GM23338 (cell line): ENCODE results near the gene EFCAB10. TPM values are rescaled to one million over a fixed set of nuclear protein-coding genes. Genes with fewer than 3 reads are reported as not detected.
A peak's percentile ranks its signal among the peaks of the same experiment; 100 is the strongest.
"Not testable (repeated sequence)": the region's sequence is repeated elsewhere in the genome, so short reads cannot be mapped to it uniquely, and the experiment has no call there.

ENCODE experiments used
- ATAC-seq: fragments of 200-7000 bp; cut with Tn5 transposase; 3 replicates; pipeline ENCODE4 v1.9.1; 2020
- DNase-seq: peaks from one replicate; pipeline ENCODE4 v3.0.0-alpha.2; 2015; ENCODE audit warnings: low spot score
- H2AFZ ChIP-seq: fragments of 200-600 bp; sonication (generic); 2 replicates; pipeline ENCODE4 v1.8.0; 2016; ENCODE audit warnings: antibody characterized with exemption, mild to moderate bottlenecking, moderate library complexity
- H3F3A ChIP-seq: fragments of 200-600 bp; sonication (generic); replicated peaks from 2 replicates; pipeline ENCODE4 v1.8.0; 2017; ENCODE audit warnings: antibody characterized with exemption, mixed run types, low read depth
- H3K27ac ChIP-seq: fragments of 200-600 bp; sonication (generic); 2 replicates; pipeline ENCODE4 v1.6.1; 2016; ENCODE audit warnings: low read depth
- H3K27me3 ChIP-seq: fragments of 200-600 bp; sonication (generic); 2 replicates; pipeline ENCODE4 v1.8.0; 2016; ENCODE audit warnings: mild to moderate bottlenecking, mixed run types, moderate library complexity; ENCODE audit not compliant: insufficient read depth
- H3K36me3 ChIP-seq: fragments of 200-600 bp; sonication (generic); 2 replicates; pipeline ENCODE4 v1.8.0; 2016; ENCODE audit warnings: mild to moderate bottlenecking; ENCODE audit not compliant: insufficient read depth
- H3K4me1 ChIP-seq: fragments of 200-600 bp; sonication (generic); 2 replicates; pipeline ENCODE4 v1.8.0; 2016; ENCODE audit warnings: mild to moderate bottlenecking, moderate library complexity; ENCODE audit not compliant: insufficient read depth
- H3K4me2 ChIP-seq: fragments of 200-600 bp; sonication (generic); 2 replicates; pipeline ENCODE4 v1.7.1; 2017; ENCODE audit warnings: mixed run types
- H3K4me3 ChIP-seq: fragments of 200-600 bp; sonication (generic); 2 replicates; pipeline ENCODE4 v1.6.1; 2016; ENCODE audit warnings: mixed run types
- H3K79me2 ChIP-seq: fragments of 200-600 bp; sonication (generic); replicated peaks from 2 replicates; pipeline ENCODE4 v1.8.0; 2017; ENCODE audit warnings: mild to moderate bottlenecking; ENCODE audit not compliant: insufficient read depth
- H3K9me2 ChIP-seq: fragments of 200-600 bp; sonication (generic); 2 replicates; pipeline ENCODE4 v1.8.0; 2017; ENCODE audit not compliant: insufficient read depth
- H4K20me1 ChIP-seq: fragments of 200-600 bp; sonication (generic); replicated peaks from 2 replicates; pipeline ENCODE4 v1.8.0; 2017; ENCODE audit warnings: mild to moderate bottlenecking; ENCODE audit not compliant: insufficient read depth
- H3K27ac Mint-ChIP-seq: 2 replicates; pipeline ENCODE4 v1.8.0; 2020; ENCODE audit warnings: inconsistent platforms, mild to moderate bottlenecking, moderate library complexity, mixed read lengths
- H3K27me3 Mint-ChIP-seq: 3 replicates; pipeline ENCODE4 v1.8.0; 2022; ENCODE audit warnings: low read depth, mild to moderate bottlenecking, moderate library complexity, mixed read lengths, inconsistent platforms; ENCODE audit not compliant: insufficient read depth, poor library complexity
- H3K36me3 Mint-ChIP-seq: 3 replicates; pipeline ENCODE4 v1.8.0; 2021; ENCODE audit warnings: low read depth, mild to moderate bottlenecking, inconsistent platforms, moderate library complexity, mixed read lengths
- H3K4me1 Mint-ChIP-seq: 3 replicates; pipeline ENCODE4 v1.8.0; 2020; ENCODE audit warnings: mild to moderate bottlenecking, inconsistent platforms, mixed read lengths
- H3K4me3 Mint-ChIP-seq: 3 replicates; pipeline ENCODE4 v1.8.0; 2021; ENCODE audit warnings: moderate library complexity, mild to moderate bottlenecking, inconsistent platforms, mixed read lengths
- H3K9me3 Mint-ChIP-seq: 3 replicates; pipeline ENCODE4 v1.8.0; 2020; ENCODE audit warnings: moderate library complexity, mild to moderate bottlenecking, inconsistent platforms, mixed read lengths
- CTCF ChIP-seq, 2 experiments: fragments of 200-600 bp in 1 of 2; sonication (generic) in 1 of 2; conservative IDR thresholded peaks; 2 replicates each; pipeline versions ENCODE4 v1.5.1 to v1.6.1; 2016 to 2017; ENCODE audit warnings: antibody characterized with exemption in 2 of 2, low read depth in 2 of 2, mild to moderate bottlenecking in 2 of 2, moderate library complexity in 1 of 2
- ETS1 ChIP-seq: IDR thresholded peaks from 2 replicates; pipeline ENCODE4 v1.6.1; 2016; ENCODE audit warnings: antibody characterized with exemption
- POLR2AphosphoS5 ChIP-seq: IDR thresholded peaks from 2 replicates; pipeline ENCODE4 v1.6.1; 2016; ENCODE audit warnings: antibody characterized with exemption, low read depth
- STAT1 ChIP-seq: IDR thresholded peaks from one replicate; pipeline ENCODE4 v1.6.1; 2016; ENCODE audit warnings: antibody characterized with exemption; ENCODE audit not compliant: unreplicated experiment
- ZNF331 ChIP-seq: fragments of 250-450 bp; sonication (Bioruptor Pico); IDR thresholded peaks from 2 replicates; pipeline ENCODE4 v1.5.0; 2020; ENCODE audit warnings: low read depth, mild to moderate bottlenecking, moderate library complexity
- polyA plus RNA-seq: library from polyadenylated mRNA; unstranded; fragments of >200 nt; fragmentation: Nextera tagmentation; extraction: Ambion mirVana; gene quantifications from 2 replicates; pipeline ENCODE4 v1.2.1, GENCODE V29; 2016
- total RNA-seq: library from RNA; depleted of rRNA; stranded (reverse); fragments of >200 nt; shearing (Covaris generic); gene quantifications from 2 replicates; pipeline ENCODE4 v1.2.3, GENCODE V29; 2014
- TF ChIP-seq, protein P1 (sequence below): fragments of 250-450 bp; sonication (Bioruptor Pico); IDR thresholded peaks from 2 replicates; pipeline ENCODE4 v1.5.0; 2020; ENCODE audit warnings: mild to moderate bottlenecking, moderate library complexity

Gene EFCAB10
- total and polyA plus RNA-seq, 2 experiments from 2014 or later = 4.7 to 10.3 TPM

- TF ChIP-seq ETS1 (no peak), POLR2AphosphoS5 (no peak), STAT1 (no peak), ZNF331 (no peak), CTCF (conservative IDR thresholded peaks at IDR 0.05; ENCODE audit: low read depth in 2 of 2) (no peak)
These were observed 18.3 kb upstream of the EFCAB10 start (continued) for GRCh38 chr7:105599551-105599950.

- H3K9me2 ChIP-seq, DNase-seq, H2AFZ ChIP-seq, H3K79me2 ChIP-seq, H3K36me3 ChIP-seq, H4K20me1 ChIP-seq, H3K4me2 ChIP-seq, H3F3A ChIP-seq, H3K4me3 ChIP-seq, H3K4me3 Mint-ChIP-seq, H3K27me3 ChIP-seq, H3K9me3 Mint-ChIP-seq, H3K27ac Mint-ChIP-seq, ATAC-seq, H3K27ac ChIP-seq: not testable (repeated sequence)
- peaks cover 43% of the 10 kb centered on the region for H3K4me1 Mint-ChIP-seq
- peaks cover 13% of the 10 kb centered on the region for H3K36me3 Mint-ChIP-seq
- H3K4me1 ChIP-seq = peaks cover 15% of the 10 kb centered on the region
- peaks cover 17% of the 10 kb centered on the region for H3K27me3 Mint-ChIP-seq
These were observed 17.8 kb upstream of the EFCAB10 start for GRCh38 chr7:105599080-105599479.

DNA sequence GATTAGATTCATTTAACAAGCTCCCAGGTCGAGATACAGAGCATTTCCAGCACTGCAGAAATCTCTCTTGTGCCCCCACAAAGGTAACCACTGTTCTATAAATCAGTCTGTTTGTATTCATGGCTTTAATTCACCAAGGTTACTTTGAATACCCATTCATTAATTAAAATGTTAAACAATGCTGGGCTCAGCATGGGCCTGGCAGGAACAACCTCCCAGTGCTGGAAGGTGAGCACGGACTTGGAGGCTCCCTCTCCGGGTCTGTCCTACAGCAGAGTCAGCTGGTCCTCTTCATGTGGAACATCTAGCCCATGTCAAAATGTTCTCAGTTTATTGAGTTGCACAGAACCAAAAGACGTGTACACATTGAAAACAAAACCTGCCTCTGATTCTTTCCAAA, 15.6 kb upstream of the EFCAB10 start:
- H3K4me1 ChIP-seq = peaks cover 15% of the 10 kb centered on the region
- H3K4me3 ChIP-seq = no peak overlapping the region
- no peaks in the 10 kb centered on the region for H3K27me3 ChIP-seq
- Mint-ChIP-seq H3K27ac (no peak overlapping the region), H3K36me3 (peaks cover under 1% of the 10 kb centered on the region; the same call in 1 of the 3 replicates), H3K9me3 (peaks cover under 1% of the 10 kb centered on the region; the same call in 1 of the 3 replicates), H3K4me1 (peaks cover 39% of the 10 kb centered on the region), H3K4me3 (no peak overlapping the region), H3K27me3 (peaks cover 10% of the 10 kb centered on the region)
- no peaks in the 10 kb centered on the region for H4K20me1 ChIP-seq
- H3K9me2 ChIP-seq = peaks cover 7% of the 10 kb centered on the region; the same call in 1 of the 2 replicates
- no peaks in the 10 kb centered on the region for H3K79me2 ChIP-seq
- ATAC-seq (peak; percentile 76), DNase-seq (peak; percentile 35)
- no peaks in the 10 kb centered on the region for H3K36me3 ChIP-seq
- peak overlapping the region; percentile 15; the same call in 1 of the 2 replicates for H3K4me2 ChIP-seq
- H3K27ac ChIP-seq = no peak overlapping the region
- no peak overlapping the region for H2AFZ ChIP-seq
- no peaks in the 10 kb centered on the region for H3F3A ChIP-seq
- TF ChIP-seq, protein P1, sequence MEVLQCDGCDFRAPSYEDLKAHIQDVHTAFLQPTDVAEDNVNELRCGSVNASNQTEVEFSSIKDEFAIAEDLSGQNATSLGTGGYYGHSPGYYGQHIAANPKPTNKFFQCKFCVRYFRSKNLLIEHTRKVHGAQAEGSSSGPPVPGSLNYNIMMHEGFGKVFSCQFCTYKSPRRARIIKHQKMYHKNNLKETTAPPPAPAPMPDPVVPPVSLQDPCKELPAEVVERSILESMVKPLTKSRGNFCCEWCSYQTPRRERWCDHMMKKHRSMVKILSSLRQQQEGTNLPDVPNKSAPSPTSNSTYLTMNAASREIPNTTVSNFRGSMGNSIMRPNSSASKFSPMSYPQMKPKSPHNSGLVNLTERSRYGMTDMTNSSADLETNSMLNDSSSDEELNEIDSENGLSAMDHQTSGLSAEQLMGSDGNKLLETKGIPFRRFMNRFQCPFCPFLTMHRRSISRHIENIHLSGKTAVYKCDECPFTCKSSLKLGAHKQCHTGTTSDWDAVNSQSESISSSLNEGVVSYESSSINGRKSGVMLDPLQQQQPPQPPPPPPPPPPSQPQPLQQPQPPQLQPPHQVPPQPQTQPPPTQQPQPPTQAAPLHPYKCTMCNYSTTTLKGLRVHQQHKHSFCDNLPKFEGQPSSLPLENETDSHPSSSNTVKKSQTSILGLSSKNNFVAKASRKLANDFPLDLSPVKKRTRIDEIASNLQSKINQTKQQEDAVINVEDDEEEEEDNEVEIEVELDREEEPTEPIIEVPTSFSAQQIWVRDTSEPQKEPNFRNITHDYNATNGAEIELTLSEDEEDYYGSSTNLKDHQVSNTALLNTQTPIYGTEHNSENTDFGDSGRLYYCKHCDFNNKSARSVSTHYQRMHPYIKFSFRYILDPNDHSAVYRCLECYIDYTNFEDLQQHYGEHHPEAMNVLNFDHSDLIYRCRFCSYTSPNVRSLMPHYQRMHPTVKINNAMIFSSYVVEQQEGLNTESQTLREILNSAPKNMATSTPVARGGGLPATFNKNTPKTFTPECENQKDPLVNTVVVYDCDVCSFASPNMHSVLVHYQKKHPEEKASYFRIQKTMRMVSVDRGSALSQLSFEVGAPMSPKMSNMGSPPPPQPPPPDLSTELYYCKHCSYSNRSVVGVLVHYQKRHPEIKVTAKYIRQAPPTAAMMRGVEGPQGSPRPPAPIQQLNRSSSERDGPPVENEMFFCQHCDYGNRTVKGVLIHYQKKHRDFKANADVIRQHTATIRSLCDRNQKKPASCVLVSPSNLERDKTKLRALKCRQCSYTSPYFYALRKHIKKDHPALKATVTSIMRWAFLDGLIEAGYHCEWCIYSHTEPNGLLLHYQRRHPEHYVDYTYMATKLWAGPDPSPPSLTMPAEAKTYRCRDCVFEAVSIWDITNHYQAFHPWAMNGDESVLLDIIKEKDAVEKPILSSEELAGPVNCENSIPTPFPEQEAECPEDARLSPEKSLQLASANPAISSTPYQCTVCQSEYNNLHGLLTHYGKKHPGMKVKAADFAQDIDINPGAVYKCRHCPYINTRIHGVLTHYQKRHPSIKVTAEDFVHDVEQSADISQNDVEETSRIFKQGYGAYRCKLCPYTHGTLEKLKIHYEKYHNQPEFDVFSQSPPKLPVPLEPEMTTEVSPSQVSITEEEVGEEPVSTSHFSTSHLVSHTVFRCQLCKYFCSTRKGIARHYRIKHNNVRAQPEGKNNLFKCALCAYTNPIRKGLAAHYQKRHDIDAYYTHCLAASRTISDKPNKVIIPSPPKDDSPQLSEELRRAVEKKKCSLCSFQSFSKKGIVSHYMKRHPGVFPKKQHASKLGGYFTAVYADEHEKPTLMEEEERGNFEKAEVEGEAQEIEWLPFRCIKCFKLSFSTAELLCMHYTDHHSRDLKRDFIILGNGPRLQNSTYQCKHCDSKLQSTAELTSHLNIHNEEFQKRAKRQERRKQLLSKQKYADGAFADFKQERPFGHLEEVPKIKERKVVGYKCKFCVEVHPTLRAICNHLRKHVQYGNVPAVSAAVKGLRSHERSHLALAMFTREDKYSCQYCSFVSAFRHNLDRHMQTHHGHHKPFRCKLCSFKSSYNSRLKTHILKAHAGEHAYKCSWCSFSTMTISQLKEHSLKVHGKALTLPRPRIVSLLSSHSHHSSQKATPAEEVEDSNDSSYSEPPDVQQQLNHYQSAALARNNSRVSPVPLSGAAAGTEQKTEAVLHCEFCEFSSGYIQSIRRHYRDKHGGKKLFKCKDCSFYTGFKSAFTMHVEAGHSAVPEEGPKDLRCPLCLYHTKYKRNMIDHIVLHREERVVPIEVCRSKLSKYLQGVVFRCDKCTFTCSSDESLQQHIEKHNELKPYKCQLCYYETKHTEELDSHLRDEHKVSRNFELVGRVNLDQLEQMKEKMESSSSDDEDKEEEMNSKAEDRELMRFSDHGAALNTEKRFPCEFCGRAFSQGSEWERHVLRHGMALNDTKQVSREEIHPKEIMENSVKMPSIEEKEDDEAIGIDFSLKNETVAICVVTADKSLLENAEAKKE (CRISPR knock-in tag) = no peak
